ENCODE results near the gene LCE1A.

The LCE1A gene, protein sequence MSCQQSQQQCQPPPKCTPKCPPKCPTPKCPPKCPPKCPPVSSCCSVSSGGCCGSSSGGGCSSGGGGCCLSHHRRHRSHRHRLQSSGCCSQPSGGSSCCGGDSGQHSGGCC

GRCh38 chr1:152827173-152827572, at the start of gene LCE1A:
Gene LCE1A (plus strand): TSS chr1:152827473. CDS start chr1:152827473, 0 bp downstream.
- no peak for FAIRE-seq

DNA sequence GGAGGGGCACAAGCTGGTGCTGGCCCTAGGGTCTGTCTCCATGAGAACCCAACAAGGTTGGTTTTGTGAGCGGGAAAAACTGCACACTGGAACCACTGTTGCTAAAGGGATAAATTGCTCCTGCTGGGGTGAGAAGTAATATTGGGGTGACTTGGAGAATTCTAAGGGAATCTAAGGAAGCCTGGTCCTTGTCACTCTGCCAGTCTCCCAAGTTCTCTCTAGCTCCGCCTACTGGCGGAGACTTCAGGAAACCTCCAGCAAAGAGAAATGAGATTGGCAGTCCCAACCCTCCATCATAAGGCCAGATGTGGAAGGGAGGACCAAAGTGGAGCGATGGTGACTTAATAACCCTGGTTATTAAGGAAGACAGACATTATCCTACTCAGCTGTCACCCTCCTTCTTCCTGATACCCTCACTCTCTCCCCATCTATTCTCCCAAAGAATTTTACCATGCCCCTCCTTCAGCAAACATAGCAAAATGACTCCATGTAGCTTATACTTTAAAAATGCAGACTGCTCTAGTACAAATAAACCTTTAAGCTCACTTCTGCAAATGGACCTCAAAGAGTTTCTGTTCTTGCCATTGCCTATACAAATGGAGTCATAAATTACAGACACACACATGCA, 49.6 kb upstream of the LCE1A start:
- no peak for FAIRE-seq

- FAIRE-seq = no peak
Observed at GRCh38 chr1:152783095-152783494, 44.2 kb upstream of the LCE1A start.

- no peak for FAIRE-seq
Observed at GRCh38 chr1:152786077-152786476, 41.2 kb upstream of the LCE1A start, which contains the start of gene LCE1E. Gene LCE1E (plus strand): TSS chr1:152786257. CDS start chr1:152787300, 1,043 bp downstream.

DNA sequence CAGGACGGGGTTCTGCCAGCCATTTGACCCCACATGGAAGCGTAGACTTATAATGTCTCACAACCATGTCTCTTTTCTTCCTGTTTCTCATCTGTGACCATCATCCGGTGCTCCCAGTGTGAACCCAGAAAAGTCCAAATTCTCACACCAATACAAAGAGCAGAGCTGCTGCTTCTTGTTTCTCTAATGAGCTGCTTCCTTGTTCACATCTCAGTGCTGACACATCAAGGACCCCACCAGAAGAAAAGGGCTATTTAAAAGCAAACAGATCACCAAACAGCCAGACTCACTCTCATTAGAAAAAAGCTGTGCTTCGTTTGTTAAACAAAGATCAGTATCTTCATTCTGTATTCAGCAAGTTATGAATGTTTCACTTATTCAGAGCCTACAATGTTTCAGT, 31.6 kb upstream of the LCE1A start:
- no peak for FAIRE-seq

- FAIRE-seq = no peak
Observed at GRCh38 chr1:152796421-152796820, 30.9 kb upstream of the LCE1A start, which contains the start of gene LCE1D. Gene LCE1D (plus strand): TSS chr1:152796721. CDS start chr1:152797795, 1,074 bp downstream.

- no peak for FAIRE-seq
Observed at GRCh38 chr1:152801333-152801732, 25.9 kb upstream of the LCE1A start.

DNA sequence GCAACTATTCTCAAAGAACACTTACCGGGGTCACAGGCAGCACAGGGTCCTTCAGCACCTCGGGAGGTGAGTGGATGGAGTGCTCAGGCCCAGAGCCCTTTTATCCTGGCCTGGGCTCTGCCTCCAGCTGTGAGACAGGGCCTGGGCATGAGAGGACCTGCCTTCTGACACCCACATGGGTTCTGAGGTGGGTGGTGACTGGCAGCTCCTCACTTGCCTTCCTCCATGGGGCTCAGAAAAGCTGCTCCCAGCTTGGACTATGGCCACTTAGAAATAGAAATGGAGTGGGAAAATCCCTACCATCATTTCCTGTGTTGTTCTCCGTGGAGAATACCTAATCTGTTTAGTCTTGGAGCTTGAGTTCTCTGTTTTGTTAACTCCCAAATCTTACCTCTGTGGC, 20.7 kb upstream of the LCE1A start, which contains the start of gene LCE1C:
Gene LCE1C (minus strand): TSS at position 76 of the 400 bp plus-strand sequence. CDS start 1,173 bp downstream, outside the sequence.
- FAIRE-seq = no peak

DNA sequence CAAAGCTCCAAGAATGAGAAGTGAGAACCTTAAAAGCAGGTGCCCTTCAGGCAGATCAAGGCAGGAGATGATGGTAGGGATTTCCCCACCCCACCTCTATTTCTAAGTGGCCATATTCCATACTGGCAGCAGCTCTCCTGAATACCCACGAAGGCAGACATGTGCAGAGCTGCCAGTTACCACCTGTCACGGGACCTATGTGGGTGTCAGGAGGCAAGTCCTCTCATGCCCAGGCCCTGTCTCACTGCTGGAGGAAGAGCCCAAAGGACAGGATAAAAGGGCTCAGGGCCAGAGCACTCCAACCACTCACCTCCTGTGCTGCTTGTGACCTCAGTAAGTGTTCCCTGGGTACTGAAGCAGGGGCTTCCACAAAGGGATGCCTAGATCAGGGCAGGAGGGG, 16.2 kb upstream of the LCE1A start:
- no peak for FAIRE-seq

GRCh38 chr1:152811671-152812070, 15.6 kb upstream of the LCE1A start, which contains the start of gene LCE1B:
Gene LCE1B (plus strand): TSS chr1:152811971. CDS start chr1:152812447, 476 bp downstream.
- FAIRE-seq = no peak

- no peak for FAIRE-seq
Observed at GRCh38 chr1:152817309-152817708, 10.0 kb upstream of the LCE1A start.

DNA sequence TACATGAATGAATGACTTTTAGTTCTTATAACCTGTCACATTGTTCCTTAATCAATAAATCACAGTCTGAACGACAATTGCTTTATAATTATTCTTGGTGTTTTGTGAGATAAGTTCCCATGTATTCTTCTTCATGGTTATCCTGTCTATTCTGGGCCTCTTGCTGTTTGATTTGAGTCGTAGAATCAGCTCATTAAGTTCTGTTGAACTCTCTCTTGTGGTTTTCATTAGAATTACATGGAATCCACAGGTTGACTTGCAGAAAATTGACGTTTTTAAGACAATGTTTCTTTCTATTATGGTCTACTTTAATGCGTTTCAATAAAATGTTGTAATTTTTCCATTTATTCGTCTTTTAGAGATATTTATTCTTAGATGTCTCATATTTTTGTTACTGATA, 4.0 kb upstream of the LCE1A start:
- FAIRE-seq = no peak

- FAIRE-seq = no peak
Observed at GRCh38 chr1:152824964-152825363, 2.3 kb upstream of the LCE1A start.

GRCh38 chr1:152836870-152837269, 9.6 kb downstream of the LCE1A start:
- no peak for FAIRE-seq

DNA sequence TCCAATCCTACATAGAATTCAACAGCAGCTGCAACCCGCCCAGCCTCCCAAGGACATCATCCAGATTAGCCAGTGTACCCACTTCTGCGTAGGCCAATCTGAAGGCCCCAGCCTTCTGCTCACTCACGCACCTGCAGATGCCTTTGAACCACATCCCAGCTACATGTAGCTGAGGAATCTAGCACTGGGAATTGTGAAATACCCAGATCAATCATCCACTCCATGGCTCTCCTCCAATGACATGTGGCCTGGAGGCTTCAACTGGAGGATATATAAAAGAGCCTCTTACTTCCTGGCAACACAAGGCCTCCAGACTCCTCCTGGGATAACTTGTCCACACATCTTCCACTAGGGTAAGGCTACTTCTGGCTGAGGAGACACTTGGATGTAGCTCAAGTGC, 15.3 kb downstream of the LCE1A start, which contains the start of gene LCE6A:
Gene LCE6A (plus strand): TSS at position 301 of the 400 bp plus-strand sequence. CDS start 665 bp downstream, outside the sequence.
- FAIRE-seq = no peak

DNA sequence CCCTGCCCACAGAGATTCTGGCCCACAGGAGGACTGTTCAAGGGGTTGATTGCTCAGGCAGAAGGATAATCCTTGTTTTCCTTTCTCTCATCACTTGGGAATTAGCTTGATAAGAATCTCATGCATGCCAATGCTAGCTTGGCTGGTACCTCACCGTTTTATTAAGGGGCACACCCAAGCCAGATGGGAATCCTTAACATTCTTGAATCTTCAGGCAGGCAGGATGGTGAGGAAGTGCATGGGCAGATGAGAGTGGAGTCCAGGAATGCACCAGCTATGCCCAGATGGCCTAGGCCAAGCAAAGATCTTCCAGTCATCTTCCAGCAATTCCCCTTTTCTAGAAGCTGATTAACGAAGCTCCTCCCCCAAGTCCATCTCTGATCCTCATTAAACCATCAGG, 28.4 kb downstream of the LCE1A start:
- no peak for FAIRE-seq

DNA sequence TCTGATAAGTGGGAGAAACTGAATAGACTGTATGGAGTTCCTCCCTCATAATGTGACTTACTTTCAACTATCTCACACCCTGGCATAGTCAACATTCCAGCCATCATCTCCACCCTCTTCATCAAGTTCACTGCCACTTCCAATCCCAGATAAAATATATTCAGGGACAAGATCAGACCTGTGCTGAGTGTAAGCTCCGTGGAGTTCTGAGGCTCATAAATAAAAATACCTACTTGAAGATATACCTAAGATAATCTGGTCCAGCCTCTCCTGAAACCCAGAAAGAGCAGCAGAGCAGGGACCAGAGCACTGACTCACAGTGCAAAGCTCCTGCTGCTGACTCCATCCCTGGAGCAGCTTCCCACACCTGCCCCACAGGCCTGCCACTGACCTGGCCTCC, 30.8 kb downstream of the LCE1A start:
- no peak for FAIRE-seq

DNA sequence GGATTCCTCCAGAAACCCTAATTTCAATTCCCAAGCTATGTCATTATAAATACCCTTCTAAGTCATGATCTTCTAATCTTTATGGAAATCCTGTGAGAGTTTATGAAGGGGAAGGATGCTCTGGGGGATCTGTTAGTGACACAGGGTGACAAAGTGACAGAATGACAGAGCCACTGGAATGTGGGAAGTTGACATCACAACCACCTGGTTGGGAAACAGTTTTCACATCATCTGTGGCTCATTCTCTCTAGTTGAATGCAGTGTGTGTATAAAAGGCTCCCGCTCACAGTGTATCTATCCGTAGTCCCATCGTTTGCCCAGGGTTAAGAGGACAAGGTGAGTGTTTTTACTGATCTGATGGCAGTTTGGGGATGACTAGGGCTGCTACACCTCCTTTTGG, 32.4 kb downstream of the LCE1A start, which contains the start of gene LCE7A:
Gene LCE7A (plus strand): TSS at position 301 of the 400 bp plus-strand sequence. CDS start 702 bp downstream, outside the sequence.
- no peak for FAIRE-seq

- no peak for FAIRE-seq
Observed at GRCh38 chr1:152860129-152860528, 32.9 kb downstream of the LCE1A start.

DNA sequence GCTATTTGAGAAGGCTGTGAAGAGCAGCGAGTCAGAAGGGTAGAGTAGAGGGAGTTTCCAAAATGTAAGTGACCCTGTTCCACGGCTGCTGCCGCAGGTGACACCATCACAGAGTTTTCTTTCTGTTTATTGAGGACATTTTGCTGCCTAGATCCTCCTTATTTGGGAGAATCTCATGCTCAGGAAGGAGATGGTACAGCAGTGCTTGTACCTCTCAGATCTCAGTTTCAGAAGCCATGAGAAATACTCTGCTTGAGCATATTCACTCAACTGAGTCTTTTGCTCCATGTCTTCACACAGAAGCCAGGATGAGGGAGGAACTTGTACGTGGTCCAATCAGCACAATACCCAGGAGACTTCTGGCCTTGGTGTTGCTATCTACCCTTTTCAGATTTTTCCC, 34.1 kb downstream of the LCE1A start:
- no peak for FAIRE-seq

- no peak for FAIRE-seq
Observed at GRCh38 chr1:152864443-152864842, 37.2 kb downstream of the LCE1A start.

- no peak for FAIRE-seq
Observed at GRCh38 chr1:152866321-152866720, 39.0 kb downstream of the LCE1A start.

- FAIRE-seq = peak; percentile 81
Observed at GRCh38 chr1:152869808-152870419, 42.6 kb downstream of the LCE1A start.
